IMR-90 (cell line): ENCODE results near the gene GNA15. TPM values are rescaled to one million over a fixed set of nuclear protein-coding genes. Genes with fewer than 3 reads are reported as not detected.

Experiments used
- ATAC-seq: fragments of 200-7000 bp; cut with Tn5 transposase; 2 replicates; pipeline ENCODE4 v1.9.1; 2020; ENCODE audit warnings: low read depth, mild to moderate bottlenecking, moderate library complexity
- BruUV-seq: library from RNA; stranded (reverse); fragments of 400-500 nt; replicated peaks from 2 replicates; lab custom pipeline; 2021; lab: Mats Ljungman, UMichigan
- CTCF ChIA-PET: fragments of 300-600 bp; formaldehyde crosslinking; extraction: SDS; loops from one replicate; lab custom pipeline; 2021; ENCODE audit warnings: antibody characterized with exemption; lab: Yijun Ruan, JAX
- POLR2A ChIA-PET: fragments of 300-600 bp; sonication (Branson Sonifier 250); formaldehyde crosslinking; loops from one replicate; lab custom pipeline; 2022; ENCODE audit warnings: antibody characterized with exemption; ENCODE audit not compliant: unreplicated experiment; lab: Charles Lee
- DNase-seq: peaks from one replicate; pipeline ENCODE4 v3.0.0; 2013
- H2AFZ ChIP-seq: replicated peaks from 2 replicates; pipeline ENCODE3; 2013; ENCODE audit warnings: low read length, mild to moderate bottlenecking; ENCODE audit not compliant: poor library complexity
- H2AK5ac ChIP-seq: 2 replicates; pipeline ENCODE4 v1.6.1; 2013; ENCODE audit warnings: low read depth, low read length, inconsistent platforms
- H2AK9ac ChIP-seq: replicated peaks from 2 replicates; pipeline ENCODE3; 2013; ENCODE audit warnings: mild to moderate bottlenecking, low read depth, low read length, moderate library complexity; ENCODE audit not compliant: poor library complexity
- H2BK120ac ChIP-seq: 2 replicates; pipeline ENCODE4 v1.6.1; 2013; ENCODE audit warnings: low read depth, low read length, inconsistent platforms
- H2BK15ac ChIP-seq: 3 replicates; pipeline ENCODE4 v1.6.1; 2013; ENCODE audit warnings: low read depth, low read length, inconsistent platforms
- H2BK20ac ChIP-seq: 2 replicates; pipeline ENCODE4 v1.6.1; 2013; ENCODE audit warnings: low read depth, mild to moderate bottlenecking, inconsistent platforms, low read length, moderate library complexity
- H2BK5ac ChIP-seq: 2 replicates; pipeline ENCODE4 v1.6.1; 2013; ENCODE audit warnings: mild to moderate bottlenecking, low read depth, low read length, inconsistent platforms; ENCODE audit not compliant: poor library complexity, severe bottlenecking
- H3K14ac ChIP-seq: replicated peaks from 2 replicates; pipeline ENCODE4 v1.6.1; 2013; ENCODE audit warnings: low read depth, low read length, inconsistent platforms
- H3K18ac ChIP-seq: 2 replicates; pipeline ENCODE4 v1.6.1; 2013; ENCODE audit warnings: low read depth, low read length, control low read depth
- H3K23ac ChIP-seq: 2 replicates; pipeline ENCODE4 v1.6.1; 2013; ENCODE audit warnings: low read depth, low read length, inconsistent platforms
- H3K27ac ChIP-seq: 2 replicates; pipeline ENCODE4 v1.5.1; 2013; ENCODE audit warnings: mild to moderate bottlenecking, control low read depth, low read length; ENCODE audit not compliant: insufficient read depth
- H3K27me3 ChIP-seq: 2 replicates; pipeline ENCODE4 v1.6.1; 2013; ENCODE audit warnings: low read length; ENCODE audit not compliant: control insufficient read depth, insufficient read depth
- H3K36me3 ChIP-seq: 2 replicates; pipeline ENCODE4 v1.6.1; 2013; ENCODE audit warnings: low read length, mixed read lengths; ENCODE audit not compliant: control insufficient read depth, insufficient read depth
- H3K4ac ChIP-seq: 2 replicates; pipeline ENCODE4 v1.6.1; 2013; ENCODE audit warnings: low read depth, low read length, inconsistent platforms
- H3K4me1 ChIP-seq: 2 replicates; pipeline ENCODE4 v1.6.1; 2013; ENCODE audit warnings: low read length, mixed read lengths; ENCODE audit not compliant: control insufficient read depth, insufficient read depth
- H3K4me2 ChIP-seq: 2 replicates; pipeline ENCODE4 v1.6.1; 2013; ENCODE audit warnings: low read depth, mild to moderate bottlenecking, control low read depth, low read length, moderate library complexity
- H3K4me3 ChIP-seq: 2 replicates; pipeline ENCODE4 v1.5.1; 2013; ENCODE audit warnings: low read depth, mild to moderate bottlenecking, control low read depth, low read length, moderate library complexity; ENCODE audit not compliant: insufficient read depth
- H3K56ac ChIP-seq: 2 replicates; pipeline ENCODE4 v1.6.1; 2013; ENCODE audit warnings: low read length, inconsistent platforms; ENCODE audit not compliant: insufficient read depth; ENCODE audit errors: extremely low read depth
- H3K79me1 ChIP-seq, 2 experiments: 2 replicates each; pipeline ENCODE4 v1.6.1; 2013; ENCODE audit warnings: low read length in 2 of 2, inconsistent platforms in 1 of 2, low read depth in 1 of 2
- H3K9ac ChIP-seq: 2 replicates; pipeline ENCODE4 v1.6.1; 2013; ENCODE audit warnings: low read depth, low read length, control low read depth
- H3K9me1 ChIP-seq: 2 replicates; pipeline ENCODE4 v1.6.1; 2013; ENCODE audit warnings: low read length, inconsistent platforms; ENCODE audit not compliant: insufficient read depth
- H3K9me3 ChIP-seq: 2 replicates; pipeline ENCODE4 v1.6.1; 2013; ENCODE audit warnings: low read length; ENCODE audit not compliant: control insufficient read depth, insufficient read depth
- H4K20me1 ChIP-seq: 2 replicates; pipeline ENCODE4 v1.6.1; 2013; ENCODE audit warnings: low read length, inconsistent platforms; ENCODE audit not compliant: insufficient read depth
- H4K5ac ChIP-seq: 2 replicates; pipeline ENCODE4 v1.6.1; 2013; ENCODE audit warnings: mild to moderate bottlenecking, low read depth, low read length, control low read depth
- H4K8ac ChIP-seq, 2 experiments: 2 replicates each; pipeline ENCODE4 v1.6.1; 2013; ENCODE audit warnings: low read depth in 2 of 2, low read length in 2 of 2, control low read depth in 1 of 2, inconsistent platforms in 1 of 2
- H4K91ac ChIP-seq: 2 replicates; pipeline ENCODE4 v1.6.1; 2013; ENCODE audit warnings: low read depth, low read length, inconsistent platforms; ENCODE audit not compliant: insufficient read depth
- BHLHE40 ChIP-seq: fragments of 150-350 bp; IDR thresholded peaks from 2 replicates; pipeline ENCODE4 v1.6.1; 2016; ENCODE audit warnings: mild to moderate bottlenecking, low read depth, low read length
- ELK1 ChIP-seq: fragments of 150-350 bp; IDR thresholded peaks from 2 replicates; pipeline ENCODE4 v1.6.1; 2016; ENCODE audit warnings: low read depth, mild to moderate bottlenecking, low read length, moderate library complexity, borderline replicate concordance
- MXI1 ChIP-seq: IDR thresholded peaks from 2 replicates; pipeline ENCODE4 v1.6.1; 2012; ENCODE audit warnings: low read depth, mild to moderate bottlenecking, low read length, moderate library complexity, borderline replicate concordance
- NFE2L2 ChIP-seq: fragments of 150-350 bp; IDR thresholded peaks from 2 replicates; pipeline ENCODE4 v1.6.1; 2016; ENCODE audit warnings: low read depth, mild to moderate bottlenecking, low read length
- POLR2A ChIP-seq: IDR thresholded peaks from 2 replicates; pipeline ENCODE4 v1.6.1; 2012; ENCODE audit warnings: mild to moderate bottlenecking, low read depth, low read length
- RAD21 ChIP-seq: IDR thresholded peaks from 2 replicates; pipeline ENCODE4 v1.6.1; 2012; ENCODE audit warnings: low read length, improper control_type of control experiment
- RCOR1 ChIP-seq: IDR thresholded peaks from 2 replicates; pipeline ENCODE4 v1.6.1; 2012; ENCODE audit warnings: mild to moderate bottlenecking, low read length, improper control_type of control experiment; ENCODE audit not compliant: insufficient replicate concordance
- RFX5 ChIP-seq: IDR thresholded peaks from 2 replicates; pipeline ENCODE4 v1.8.0; 2012; ENCODE audit warnings: low read depth, mild to moderate bottlenecking, low read length, moderate library complexity
- SMC3 ChIP-seq: fragments of 150-350 bp; IDR thresholded peaks from 2 replicates; pipeline ENCODE4 v1.6.1; 2016; ENCODE audit warnings: low read depth, mild to moderate bottlenecking, antibody characterized with exemption, low read length, moderate library complexity
- WGBS, 2 experiments: methylation state at CpG; one replicate each; pipeline versions ENCODE4 v1.1.5 to v1.1.7; 2013; ENCODE audit warnings: missing lambda C conversion rate in 2 of 2; ENCODE audit not compliant: insufficient read length in 1 of 2; ENCODE audit errors: extremely low coverage in 2 of 2; 5-methylcytosine and 5-hydroxymethylcytosine counted together
- dilution Hi-C: fragments of 300-500 bp; cut with HindIII; formaldehyde crosslinking; loops from one replicate; pipeline ENCODE4 v1.14.3; 2018; ENCODE audit warnings: low sequenced_read_pairs; ENCODE audit not compliant: unreplicated experiment
- in situ Hi-C: fragments of 300-500 bp; cut with MboI; formaldehyde crosslinking; loops from 3 replicates; pipeline ENCODE4 v1.14.3; 2019; ENCODE audit warnings: low sequenced_read_pairs, inconsistent platforms, mixed read lengths
- intact Hi-C: fragments of 100-400 bp; cut with micrococcal nuclease; formaldehyde crosslinking; loops from 2 replicates; pipeline ENCODE4 v1.10.0; 2022
- polyA plus RNA-seq, 3 experiments: library from polyadenylated mRNA; depleted of rRNA; stranded (reverse); fragments of >200 nt; gene quantifications; 2 replicates each; pipeline ENCODE4 v1.2.3, GENCODE V29; 2012; ENCODE audit warnings: low replicate concordance in 1 of 3
- total RNA-seq: library from RNA; depleted of rRNA; stranded (reverse); fragments of >200 nt; gene quantifications from 2 replicates; pipeline ENCODE4 v1.2.3, GENCODE V29; 2012
- TF ChIP-seq, protein P1 (sequence below): fragments of 150-350 bp; IDR thresholded peaks from 2 replicates; pipeline ENCODE4 v1.6.1; 2017; ENCODE audit warnings: mild to moderate bottlenecking, antibody characterized with exemption, low read length, low read depth
- TF ChIP-seq, protein P2 (sequence below): conservative IDR thresholded peaks from 2 replicates; pipeline ENCODE4 v1.5.1; 2012; ENCODE audit warnings: mild to moderate bottlenecking, low read depth, low read length, improper control_type of control experiment

Gene GNA15
- total and polyA plus RNA-seq, 2 of the 4 experiments (the other 2 are of a cell fraction) = 0.18 TPM; not detected in 1

DNA sequence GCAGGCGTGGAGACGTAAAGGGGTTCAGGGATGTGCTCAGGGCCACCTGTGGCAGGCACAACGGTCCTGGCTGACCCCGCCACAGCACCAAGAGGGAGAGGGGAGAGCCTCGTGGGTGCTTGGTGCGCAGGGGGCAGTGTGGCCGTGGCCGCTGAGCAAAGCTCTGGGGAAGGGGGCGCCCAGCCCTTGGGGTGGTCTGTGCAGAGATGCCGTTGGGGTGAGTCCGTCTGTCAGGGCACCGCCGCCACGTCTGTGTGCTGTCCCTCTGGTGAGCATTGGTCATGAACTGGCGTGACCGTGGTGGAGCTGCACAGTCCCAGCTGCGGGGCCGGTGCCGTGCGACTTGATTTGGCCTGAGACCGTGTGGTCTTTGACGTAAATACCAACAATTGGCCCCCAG, 26.3 kb upstream of the GNA15 start:
- dilution Hi-C loops (no loop called here), in situ Hi-C loops (no loop called here), intact Hi-C loops (no loop called here)
- Histone ChIP-seq H3K27ac (no peak overlapping the region), H4K5ac (no peak overlapping the region), H3K9ac (no peak overlapping the region), H2BK5ac (no peak overlapping the region), H3K56ac (no peak overlapping the region), H3K79me1 (peaks cover 6 to 87% of the 10 kb centered on the region in 2 experiments), H3K4me1 (no peaks in the 10 kb centered on the region), H2AFZ (no peak overlapping the region), H3K36me3 (peaks cover 10% of the 10 kb centered on the region), H3K9me3 (no peaks in the 10 kb centered on the region), H2BK15ac (no peak overlapping the region), H3K18ac (no peak overlapping the region), H3K4me2 (no peak overlapping the region), H3K9me1 (peaks cover 6% of the 10 kb centered on the region), H3K27me3 (no peaks in the 10 kb centered on the region), H4K91ac (no peak overlapping the region), H3K4ac (no peak overlapping the region), H3K14ac (no peak overlapping the region), H2BK120ac (no peak overlapping the region), H2AK9ac (no peak overlapping the region), H4K8ac (no peak overlapping the region), H3K4me3 (no peak overlapping the region), H3K23ac (no peak overlapping the region), H2AK5ac (no peak overlapping the region), H4K20me1 (peaks cover 85% of the 10 kb centered on the region), H2BK20ac (no peak overlapping the region)
- POLR2A ChIA-PET = no interaction called here
- no peak for TF ChIP-seq RCOR1
- TF ChIP-seq POLR2A = no peak
- TF ChIP-seq, protein P1, sequence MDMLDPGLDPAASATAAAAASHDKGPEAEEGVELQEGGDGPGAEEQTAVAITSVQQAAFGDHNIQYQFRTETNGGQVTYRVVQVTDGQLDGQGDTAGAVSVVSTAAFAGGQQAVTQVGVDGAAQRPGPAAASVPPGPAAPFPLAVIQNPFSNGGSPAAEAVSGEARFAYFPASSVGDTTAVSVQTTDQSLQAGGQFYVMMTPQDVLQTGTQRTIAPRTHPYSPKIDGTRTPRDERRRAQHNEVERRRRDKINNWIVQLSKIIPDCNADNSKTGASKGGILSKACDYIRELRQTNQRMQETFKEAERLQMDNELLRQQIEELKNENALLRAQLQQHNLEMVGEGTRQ = no peak
- TF ChIP-seq RAD21 = no peak
- TF ChIP-seq, protein P2, sequence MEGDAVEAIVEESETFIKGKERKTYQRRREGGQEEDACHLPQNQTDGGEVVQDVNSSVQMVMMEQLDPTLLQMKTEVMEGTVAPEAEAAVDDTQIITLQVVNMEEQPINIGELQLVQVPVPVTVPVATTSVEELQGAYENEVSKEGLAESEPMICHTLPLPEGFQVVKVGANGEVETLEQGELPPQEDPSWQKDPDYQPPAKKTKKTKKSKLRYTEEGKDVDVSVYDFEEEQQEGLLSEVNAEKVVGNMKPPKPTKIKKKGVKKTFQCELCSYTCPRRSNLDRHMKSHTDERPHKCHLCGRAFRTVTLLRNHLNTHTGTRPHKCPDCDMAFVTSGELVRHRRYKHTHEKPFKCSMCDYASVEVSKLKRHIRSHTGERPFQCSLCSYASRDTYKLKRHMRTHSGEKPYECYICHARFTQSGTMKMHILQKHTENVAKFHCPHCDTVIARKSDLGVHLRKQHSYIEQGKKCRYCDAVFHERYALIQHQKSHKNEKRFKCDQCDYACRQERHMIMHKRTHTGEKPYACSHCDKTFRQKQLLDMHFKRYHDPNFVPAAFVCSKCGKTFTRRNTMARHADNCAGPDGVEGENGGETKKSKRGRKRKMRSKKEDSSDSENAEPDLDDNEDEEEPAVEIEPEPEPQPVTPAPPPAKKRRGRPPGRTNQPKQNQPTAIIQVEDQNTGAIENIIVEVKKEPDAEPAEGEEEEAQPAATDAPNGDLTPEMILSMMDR = no peak
- no peak for TF ChIP-seq ELK1
- TF ChIP-seq MXI1 = no peak
- TF ChIP-seq NFE2L2 = no peak
- no peak for TF ChIP-seq SMC3
- no peak for TF ChIP-seq BHLHE40
- no peak for TF ChIP-seq RFX5
- no TSS peak for BruUV-seq
- CTCF ChIA-PET = interaction anchor here (0.7 to 1.4 kb wide), 2 partner anchors 29 to 461 kb away, joined by 3 read pairs; no protein-coding TSS in a partner anchor
- ATAC-seq (no peak), DNase-seq (no peak)
- WGBS, 2 experiments = 93% methylated on average over 17 of the region's 22 CpGs; no CpG with 5 or more reads in 1 of the 2 experiments
